ENCODE results near the gene OR11H7.
"Not testable (repeated sequence)": the region's sequence is repeated elsewhere in the genome, so short reads cannot be mapped to it uniquely, and the experiment has no call there.

OR11H7 gene

GRCh38 chr14:20197459-20197858 lies 31.3 kb upstream of the OR11H7 start:
- no peak overlapping the region for H3K27ac ChIP-seq (ENCODE audit: low read depth, low read length)
- no peaks in the 10 kb centered on the region for H3K27me3 ChIP-seq (ENCODE audit: control insufficient read depth, low read length)
- TF ChIP-seq EZH2phosphoT487 (IDR thresholded peaks at IDR 0.05; ENCODE audit: borderline replicate concordance, low read length) (no peak), CTCF (IDR thresholded peaks at IDR 0.05; ENCODE audit: low read depth, low read length, poor library complexity, severe bottlenecking) (no peak)
- H3K36me3 ChIP-seq (ENCODE audit: control insufficient read depth, low read length): no peaks in the 10 kb centered on the region
- H3K9me2 ChIP-seq (replicated peaks; ENCODE audit: control insufficient read depth, low read length): no peaks in the 10 kb centered on the region
- H3K79me2 ChIP-seq (ENCODE audit: control insufficient read depth, low read length): no peaks in the 10 kb centered on the region
- H3K4me3 ChIP-seq (ENCODE audit: low read length): no peak overlapping the region
- H4K20me1 ChIP-seq (ENCODE audit: control insufficient read depth, insufficient read depth, low read depth, low read length): no peaks in the 10 kb centered on the region
- H3K4me2 ChIP-seq (ENCODE audit: low read length): no peak overlapping the region
- no peaks in the 10 kb centered on the region for H3K4me1 ChIP-seq (ENCODE audit: control insufficient read depth, low read length)
- H3F3A ChIP-seq (ENCODE audit: control insufficient read depth, insufficient read depth): no peaks in the 10 kb centered on the region
- H3K9me3 ChIP-seq (ENCODE audit: control insufficient read depth, insufficient read depth, low read length): no peaks in the 10 kb centered on the region

GRCh38 chr14:20198991-20199390 lies 29.8 kb upstream of the OR11H7 start:
- TF ChIP-seq EZH2phosphoT487 (IDR thresholded peaks at IDR 0.05; ENCODE audit: borderline replicate concordance, low read length) (no peak), CTCF (IDR thresholded peaks at IDR 0.05; ENCODE audit: low read depth, low read length, poor library complexity, severe bottlenecking) (no peak)
- H3K9me3 ChIP-seq (ENCODE audit: control insufficient read depth, insufficient read depth, low read length): no peaks in the 10 kb centered on the region

GRCh38 chr14:20204721-20205120 lies 24.1 kb upstream of the OR11H7 start:
- no peaks in the 10 kb centered on the region for H3K79me2 ChIP-seq (ENCODE audit: control insufficient read depth, low read length)
- no peak overlapping the region for H3K4me3 ChIP-seq (ENCODE audit: low read length)
- no peaks in the 10 kb centered on the region for H3K4me1 ChIP-seq (ENCODE audit: control insufficient read depth, low read length)
- H3K9me3 ChIP-seq (ENCODE audit: control insufficient read depth, insufficient read depth, low read length): no peaks in the 10 kb centered on the region
- H3K9me2 ChIP-seq (replicated peaks; ENCODE audit: control insufficient read depth, low read length): no peaks in the 10 kb centered on the region
- H3K4me2 ChIP-seq (ENCODE audit: low read length): no peak overlapping the region
- no peaks in the 10 kb centered on the region for H3K36me3 ChIP-seq (ENCODE audit: control insufficient read depth, low read length)
- TF ChIP-seq EZH2phosphoT487 (IDR thresholded peaks at IDR 0.05; ENCODE audit: borderline replicate concordance, low read length) (no peak), CTCF (IDR thresholded peaks at IDR 0.05; ENCODE audit: low read depth, low read length, poor library complexity, severe bottlenecking) (no peak)
- no peaks in the 10 kb centered on the region for H3F3A ChIP-seq (ENCODE audit: control insufficient read depth, insufficient read depth)
- H4K20me1 ChIP-seq (ENCODE audit: control insufficient read depth, insufficient read depth, low read depth, low read length): no peaks in the 10 kb centered on the region
- H3K27me3 ChIP-seq (ENCODE audit: control insufficient read depth, low read length): no peaks in the 10 kb centered on the region
- H3K27ac ChIP-seq (ENCODE audit: low read depth, low read length): no peak overlapping the region

More at GRCh38 chr14:20198991-20199390, 29.8 kb upstream of the OR11H7 start:
- Histone ChIP-seq H3F3A (ENCODE audit: control insufficient read depth, insufficient read depth) (no peaks in the 10 kb centered on the region), H3K9me2 (replicated peaks; ENCODE audit: control insufficient read depth, low read length) (no peaks in the 10 kb centered on the region), H3K4me3 (ENCODE audit: low read length) (no peak overlapping the region), H3K79me2 (ENCODE audit: control insufficient read depth, low read length) (no peaks in the 10 kb centered on the region), H3K36me3 (ENCODE audit: control insufficient read depth, low read length) (no peaks in the 10 kb centered on the region), H3K27me3 (ENCODE audit: control insufficient read depth, low read length) (no peaks in the 10 kb centered on the region), H3K4me2 (ENCODE audit: low read length) (no peak overlapping the region), H3K4me1 (ENCODE audit: control insufficient read depth, low read length) (no peaks in the 10 kb centered on the region), H4K20me1 (ENCODE audit: control insufficient read depth, insufficient read depth, low read depth, low read length) (no peaks in the 10 kb centered on the region), H3K27ac (ENCODE audit: low read depth, low read length) (no peak overlapping the region)

- H3K36me3 ChIP-seq (ENCODE audit: control insufficient read depth, low read length): no peaks in the 10 kb centered on the region
- TF ChIP-seq EZH2phosphoT487 (IDR thresholded peaks at IDR 0.05; ENCODE audit: borderline replicate concordance, low read length) (no peak), CTCF (IDR thresholded peaks at IDR 0.05; ENCODE audit: low read depth, low read length, poor library complexity, severe bottlenecking) (no peak)
- no peaks in the 10 kb centered on the region for H4K20me1 ChIP-seq (ENCODE audit: control insufficient read depth, insufficient read depth, low read depth, low read length)
- H3K9me3 ChIP-seq (ENCODE audit: control insufficient read depth, insufficient read depth, low read length): no peaks in the 10 kb centered on the region
- no peak overlapping the region for H3K27ac ChIP-seq (ENCODE audit: low read depth, low read length)
- H3K4me3 ChIP-seq (ENCODE audit: low read length): no peak overlapping the region
- H3K27me3 ChIP-seq (ENCODE audit: control insufficient read depth, low read length): no peaks in the 10 kb centered on the region
- no peaks in the 10 kb centered on the region for H3K4me1 ChIP-seq (ENCODE audit: control insufficient read depth, low read length)
- H3K9me2 ChIP-seq (replicated peaks; ENCODE audit: control insufficient read depth, low read length): no peaks in the 10 kb centered on the region
- H3F3A ChIP-seq (ENCODE audit: control insufficient read depth, insufficient read depth): no peaks in the 10 kb centered on the region
- H3K4me2 ChIP-seq (ENCODE audit: low read length): no peak overlapping the region
- no peaks in the 10 kb centered on the region for H3K79me2 ChIP-seq (ENCODE audit: control insufficient read depth, low read length)
These were observed 19.2 kb upstream of the OR11H7 start for GRCh38 chr14:20209595-20209994.

- not testable (repeated sequence) for H3K9me2 ChIP-seq (replicated peaks; ENCODE audit: control insufficient read depth, low read length); H3F3A ChIP-seq (ENCODE audit: control insufficient read depth, insufficient read depth); H3K4me3 ChIP-seq (ENCODE audit: low read length); H3K9me3 ChIP-seq (ENCODE audit: control insufficient read depth, insufficient read depth, low read length); H3K79me2 ChIP-seq (ENCODE audit: control insufficient read depth, low read length); H3K27me3 ChIP-seq (ENCODE audit: control insufficient read depth, low read length); H3K36me3 ChIP-seq (ENCODE audit: control insufficient read depth, low read length); H4K20me1 ChIP-seq (ENCODE audit: control insufficient read depth, insufficient read depth, low read depth, low read length); H3K27ac ChIP-seq (ENCODE audit: low read depth, low read length); H3K4me1 ChIP-seq (ENCODE audit: control insufficient read depth, low read length); H3K4me2 ChIP-seq (ENCODE audit: low read length)
These were observed 16.4 kb upstream of the OR11H7 start for GRCh38 chr14:20212406-20212805.
